Measurements from ENCODE around the gene GABPA. TPM values are rescaled to one million over a fixed set of nuclear protein-coding genes. Genes with fewer than 3 reads are reported as not detected.

GABPA gene
- total and polyA plus RNA-seq, 5 donors, result 9.8 to 22.3 (median 20.0) TPM

GRCh38 chr21:25737421-25737820, 2.6 kb downstream of the GABPA start:
- no peak for DNase-seq
- no peak for ATAC-seq
- Histone ChIP-seq H3K9me3 (ENCODE audit: control insufficient read depth, low read length) (no peaks in the 10 kb centered on the region), H3K27me3 (ENCODE audit: control insufficient read depth, insufficient read depth) (no peaks in the 10 kb centered on the region), H3K27ac (ENCODE audit: low read length) (no peak overlapping the region), H3K4me3 (ENCODE audit: low read length) (no peak overlapping the region), H3K4me1 (ENCODE audit: control insufficient read depth, insufficient read depth, low read length) (no peaks in the 10 kb centered on the region)
- intact Hi-C loops (cut with DNase I), result loop anchor here in 1 of 4 donors (10.0 kb wide), 1 partner anchor 133 kb away; the partner anchor contains the start of gene MRPL39
- 61% methylated on average over 1 of the region's 1 CpG for WGBS

DNA sequence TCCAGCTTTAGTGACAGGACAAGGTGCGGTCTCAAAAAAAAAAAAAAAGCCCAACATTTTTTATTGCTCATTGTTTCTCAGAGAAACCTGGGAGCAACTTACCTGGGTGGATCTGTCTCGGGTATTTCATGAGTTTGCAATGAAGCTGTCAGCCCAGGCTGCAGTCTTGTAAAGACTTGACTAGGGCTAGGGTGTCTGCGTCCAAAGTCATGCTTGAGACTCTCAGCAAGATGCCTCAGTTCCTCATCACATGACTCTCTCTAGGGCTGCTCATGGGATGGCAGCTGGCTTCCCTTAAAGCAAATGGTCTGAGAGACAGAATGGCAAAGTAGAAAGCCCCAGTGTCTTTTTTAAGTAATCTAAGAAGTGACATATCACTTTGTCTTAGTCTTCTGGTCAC, 8.1 kb downstream of the GABPA start:
- no peaks in the 10 kb centered on the region for H3K4me1 ChIP-seq (ENCODE audit: control insufficient read depth, insufficient read depth, low read length)
- ATAC-seq, result no peak
- no peak for DNase-seq
- 98% methylated on average over 3 of the region's 3 CpGs for WGBS
- no peak overlapping the region for H3K4me3 ChIP-seq (ENCODE audit: low read length)
- H3K27me3 ChIP-seq (ENCODE audit: control insufficient read depth, insufficient read depth), result no peaks in the 10 kb centered on the region
- no peaks in the 10 kb centered on the region for H3K9me3 ChIP-seq (ENCODE audit: control insufficient read depth, low read length)
- intact Hi-C loops (cut with DNase I), result no loop called here
- H3K27ac ChIP-seq (ENCODE audit: low read length), result no peak overlapping the region

DNA sequence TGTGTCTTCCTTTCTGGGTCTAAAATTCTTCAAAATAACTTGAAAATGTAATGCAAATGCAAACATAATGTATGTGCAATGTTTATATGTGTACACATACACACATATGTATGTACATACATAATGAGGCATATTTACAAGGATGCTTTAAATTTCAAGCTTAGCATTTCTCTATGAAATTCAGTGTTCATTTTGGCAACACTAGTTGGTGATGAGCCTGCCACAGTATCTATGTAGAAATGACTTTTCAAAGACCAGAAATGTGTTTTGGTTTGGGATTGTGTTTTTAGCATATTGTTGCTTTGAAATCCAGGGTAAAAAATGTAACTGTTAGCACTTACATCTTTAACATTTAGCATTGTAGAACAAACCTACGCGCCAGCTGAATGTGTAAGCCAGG, 10.1 kb downstream of the GABPA start:
- WGBS, result 98% methylated on average over 2 of the region's 2 CpGs
- Histone ChIP-seq H3K27me3 (ENCODE audit: control insufficient read depth, insufficient read depth) (no peaks in the 10 kb centered on the region), H3K4me1 (ENCODE audit: control insufficient read depth, insufficient read depth, low read length) (no peaks in the 10 kb centered on the region), H3K9me3 (ENCODE audit: control insufficient read depth, low read length) (no peaks in the 10 kb centered on the region), H3K4me3 (ENCODE audit: low read length) (no peak overlapping the region), H3K27ac (ENCODE audit: low read length) (no peak overlapping the region)
- ATAC-seq, result no peak
- DNase-seq, result no peak
- intact Hi-C loops (cut with DNase I), result no loop called here

DNA sequence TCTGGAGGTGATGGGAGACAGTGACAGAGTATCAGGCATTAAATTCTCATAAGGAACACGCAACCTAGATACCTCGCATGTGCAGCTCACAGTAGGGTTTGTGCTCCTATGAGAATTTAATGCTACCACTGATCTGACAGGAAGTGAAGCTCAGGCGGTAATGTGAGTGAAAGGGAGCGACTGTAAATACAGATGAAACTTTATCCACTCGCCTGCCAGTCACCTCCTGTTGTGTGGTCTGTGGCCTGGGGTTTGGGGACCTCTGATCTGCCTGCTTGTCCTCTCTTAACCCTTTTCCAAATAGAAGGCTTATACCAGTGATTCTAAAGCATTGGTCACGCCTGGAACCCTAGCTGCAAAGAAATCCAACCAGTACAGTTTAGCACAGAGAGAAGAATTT, 15.3 kb downstream of the GABPA start:
- DNase-seq (no peak), ATAC-seq (no peak)
- intact Hi-C loops (cut with DNase I), result no loop called here
- Histone ChIP-seq H3K4me1 (ENCODE audit: control insufficient read depth, insufficient read depth, low read length) (no peaks in the 10 kb centered on the region), H3K9me3 (ENCODE audit: control insufficient read depth, low read length) (no peaks in the 10 kb centered on the region), H3K4me3 (ENCODE audit: low read length) (no peak overlapping the region), H3K27me3 (ENCODE audit: control insufficient read depth, insufficient read depth) (no peaks in the 10 kb centered on the region), H3K27ac (ENCODE audit: low read length) (no peak overlapping the region)
- whole genome bisulfite sequencing, result 88% methylated on average over 6 of the region's 6 CpGs

DNA sequence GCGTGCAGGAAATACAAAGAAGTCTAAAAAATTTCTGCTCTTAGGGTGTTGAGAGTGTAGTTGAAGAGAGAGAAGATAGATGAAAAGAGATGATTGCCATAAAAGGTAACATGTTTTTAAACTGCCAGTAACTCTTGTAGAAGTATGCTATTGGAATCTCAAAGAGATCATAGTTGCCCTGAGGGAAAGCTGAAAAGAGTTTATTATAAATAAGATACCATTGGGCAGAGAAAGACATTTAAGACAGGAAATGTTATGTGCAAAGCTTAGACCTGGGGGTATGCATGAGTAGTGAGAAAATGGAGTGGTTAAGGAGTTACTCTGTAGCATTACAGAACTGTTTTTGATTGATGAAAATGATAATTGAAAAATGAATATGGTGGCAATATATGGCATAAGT, 17.6 kb downstream of the GABPA start:
- Histone ChIP-seq H3K4me3 (ENCODE audit: low read length) (no peak overlapping the region), H3K9me3 (ENCODE audit: control insufficient read depth, low read length) (no peaks in the 10 kb centered on the region), H3K27me3 (ENCODE audit: control insufficient read depth, insufficient read depth) (no peaks in the 10 kb centered on the region), H3K4me1 (ENCODE audit: control insufficient read depth, insufficient read depth, low read length) (no peaks in the 10 kb centered on the region), H3K27ac (ENCODE audit: low read length) (no peak overlapping the region)
- DNase-seq (no peak), ATAC-seq (no peak)
- intact Hi-C loops (cut with DNase I), result no loop called here
- 97% methylated on average over 1 of the region's 1 CpG for WGBS

GRCh38 chr21:25756190-25756932, 21.6 kb downstream of the GABPA start:
- H3K27me3 ChIP-seq (ENCODE audit: control insufficient read depth, insufficient read depth), result no peaks in the 10 kb centered on the region
- H3K9me3 ChIP-seq (ENCODE audit: control insufficient read depth, low read length), result no peaks in the 10 kb centered on the region
- 64% methylated on average over 6 of the region's 6 CpGs for WGBS
- H3K4me1 ChIP-seq (ENCODE audit: control insufficient read depth, insufficient read depth, low read length), result no peaks in the 10 kb centered on the region
- DNase-seq (no peak), ATAC-seq (peak in 1 of 2 donors; percentile 68)
- intact Hi-C loops (cut with DNase I), result no loop called here
- peak overlapping the region; percentile 26 for H3K4me3 ChIP-seq (ENCODE audit: low read length)
- peak overlapping the region; percentile 11 for H3K27ac ChIP-seq (ENCODE audit: low read length)

GRCh38 chr21:25757531-25757930, 22.8 kb downstream of the GABPA start:
- intact Hi-C loops (cut with DNase I), result no loop called here
- Histone ChIP-seq H3K27ac (ENCODE audit: low read length) (no peak overlapping the region), H3K9me3 (ENCODE audit: control insufficient read depth, low read length) (no peaks in the 10 kb centered on the region), H3K27me3 (ENCODE audit: control insufficient read depth, insufficient read depth) (no peaks in the 10 kb centered on the region), H3K4me1 (ENCODE audit: control insufficient read depth, insufficient read depth, low read length) (no peaks in the 10 kb centered on the region), H3K4me3 (ENCODE audit: low read length) (no peak overlapping the region)
- ATAC-seq, result no peak
- DNase-seq, result no peak

DNA sequence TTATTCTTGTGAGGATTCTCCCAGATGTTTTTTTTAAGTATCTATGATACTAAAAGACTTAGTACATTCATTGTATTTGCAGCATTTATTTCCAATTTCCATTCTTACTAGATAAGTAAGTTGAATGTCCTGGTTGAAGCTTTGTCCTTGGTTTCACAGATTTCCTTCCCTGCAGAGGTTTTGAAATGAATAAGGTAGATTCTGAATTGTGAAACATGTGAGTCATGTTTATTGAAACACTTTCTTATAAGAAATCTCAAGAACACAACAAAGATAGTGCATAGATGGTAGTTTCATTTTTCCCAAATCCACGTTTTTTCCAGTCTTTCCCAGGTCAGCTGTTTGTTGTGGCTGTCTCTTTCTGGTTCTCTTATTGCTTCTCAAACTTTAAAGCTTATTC, 24.8 kb downstream of the GABPA start:
- no peaks in the 10 kb centered on the region for H3K4me1 ChIP-seq (ENCODE audit: control insufficient read depth, insufficient read depth, low read length)
- H3K4me3 ChIP-seq (ENCODE audit: low read length), result no peak overlapping the region
- no peaks in the 10 kb centered on the region for H3K27me3 ChIP-seq (ENCODE audit: control insufficient read depth, insufficient read depth)
- 73% methylated on average over 1 of the region's 1 CpG for whole genome bisulfite sequencing
- ATAC-seq (no peak), DNase-seq (no peak)
- H3K27ac ChIP-seq (ENCODE audit: low read length), result no peak overlapping the region
- no peaks in the 10 kb centered on the region for H3K9me3 ChIP-seq (ENCODE audit: control insufficient read depth, low read length)
- intact Hi-C loops (cut with DNase I), result no loop called here

DNA sequence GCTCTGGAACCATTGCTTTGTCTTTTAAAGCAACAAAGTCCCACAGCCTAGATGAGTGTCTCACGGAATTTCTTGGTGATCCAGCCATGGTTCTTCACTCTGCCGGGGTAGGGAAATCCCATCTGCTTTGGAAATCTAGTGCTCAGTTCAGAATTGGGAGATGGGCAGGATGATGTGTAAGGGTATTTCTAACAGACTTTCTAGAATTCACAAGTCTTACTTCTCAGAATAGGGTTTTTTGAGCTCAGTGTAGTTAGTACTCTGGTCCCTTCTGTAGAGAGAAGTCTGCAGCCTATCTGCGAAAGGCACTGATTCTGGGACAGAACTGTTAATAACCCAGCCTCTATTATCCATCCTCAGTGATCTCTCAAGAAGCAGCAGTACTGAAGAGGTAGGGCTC, 25.3 kb downstream of the GABPA start:
- DNase-seq, result no peak

DNA sequence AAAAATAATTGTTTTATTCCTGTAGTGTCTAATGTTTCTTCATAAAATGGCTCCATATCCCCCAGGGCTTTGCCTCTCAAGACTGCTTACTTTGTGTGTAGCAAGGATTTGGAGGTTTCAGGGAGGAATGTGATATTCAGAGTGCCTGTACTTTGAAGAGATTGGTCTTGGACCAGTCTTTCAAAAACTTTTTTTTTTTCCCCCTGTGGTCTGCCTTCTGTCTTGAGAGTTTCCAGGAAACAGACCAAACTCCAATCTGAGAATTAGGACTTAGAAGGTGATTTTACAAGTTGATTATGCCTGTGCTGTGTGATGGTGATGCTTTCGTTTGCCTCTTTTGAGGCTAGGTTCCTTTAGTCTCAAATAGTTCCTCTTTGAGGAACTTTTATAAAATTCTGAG, 25.9 kb downstream of the GABPA start:
- H3K4me1 ChIP-seq (ENCODE audit: control insufficient read depth, insufficient read depth, low read length), result no peaks in the 10 kb centered on the region
- 99% methylated on average over 1 of the region's 1 CpG for WGBS
- intact Hi-C loops (cut with DNase I), result no loop called here
- no peak overlapping the region for H3K4me3 ChIP-seq (ENCODE audit: low read length)
- no peak overlapping the region for H3K27ac ChIP-seq (ENCODE audit: low read length)
- ATAC-seq (no peak), DNase-seq (no peak)
- no peaks in the 10 kb centered on the region for H3K9me3 ChIP-seq (ENCODE audit: control insufficient read depth, low read length)
- H3K27me3 ChIP-seq (ENCODE audit: control insufficient read depth, insufficient read depth), result no peaks in the 10 kb centered on the region

More for the DNA sequence above, 25.3 kb downstream of the GABPA start:
- Histone ChIP-seq H3K27me3 (ENCODE audit: control insufficient read depth, insufficient read depth) (no peaks in the 10 kb centered on the region), H3K27ac (ENCODE audit: low read length) (no peak overlapping the region), H3K4me1 (ENCODE audit: control insufficient read depth, insufficient read depth, low read length) (no peaks in the 10 kb centered on the region), H3K9me3 (ENCODE audit: control insufficient read depth, low read length) (no peaks in the 10 kb centered on the region), H3K4me3 (ENCODE audit: low read length) (no peak overlapping the region)
- WGBS, result 98% methylated on average over 3 of the region's 3 CpGs
- ATAC-seq, result no peak
- intact Hi-C loops (cut with DNase I), result no loop called here

DNA sequence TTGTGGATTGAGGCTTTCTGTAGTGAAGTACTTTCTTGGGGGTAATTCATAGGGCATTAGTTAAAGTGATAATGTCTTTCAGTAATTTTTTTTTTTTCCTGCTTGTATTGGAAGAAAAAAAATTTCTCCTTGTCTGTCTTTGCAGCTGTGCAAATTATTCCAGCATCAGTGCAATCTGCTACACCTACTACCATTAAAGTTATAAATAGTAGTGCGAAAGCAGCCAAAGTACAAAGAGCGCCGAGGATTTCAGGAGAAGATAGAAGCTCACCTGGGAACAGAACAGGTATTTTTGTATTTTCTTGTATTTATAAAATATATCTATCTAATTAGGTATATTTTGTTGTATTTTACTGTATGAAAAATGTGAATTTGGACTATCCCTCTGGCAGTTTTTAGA, 29.3 kb downstream of the GABPA start:
- 98% methylated on average over 3 of the region's 3 CpGs for WGBS

GRCh38 chr21:25767921-25768320, 33.1 kb downstream of the GABPA start:
- Histone ChIP-seq H3K27ac (ENCODE audit: low read length) (no peak overlapping the region), H3K27me3 (ENCODE audit: control insufficient read depth, insufficient read depth) (no peaks in the 10 kb centered on the region), H3K4me1 (ENCODE audit: control insufficient read depth, insufficient read depth, low read length) (no peaks in the 10 kb centered on the region), H3K4me3 (ENCODE audit: low read length) (no peak overlapping the region), H3K9me3 (ENCODE audit: control insufficient read depth, low read length) (no peaks in the 10 kb centered on the region)
- intact Hi-C loops (cut with DNase I), result no loop called here
- WGBS, result 81% methylated on average over 3 of the region's 3 CpGs
- no peak for ATAC-seq
- no peak for DNase-seq

More for the DNA sequence above, 29.3 kb downstream of the GABPA start:
- DNase-seq (no peak), ATAC-seq (no peak)
- Histone ChIP-seq H3K9me3 (ENCODE audit: control insufficient read depth, low read length) (no peaks in the 10 kb centered on the region), H3K27me3 (ENCODE audit: control insufficient read depth, insufficient read depth) (no peaks in the 10 kb centered on the region), H3K27ac (ENCODE audit: low read length) (no peak overlapping the region), H3K4me3 (ENCODE audit: low read length) (no peak overlapping the region), H3K4me1 (ENCODE audit: control insufficient read depth, insufficient read depth, low read length) (no peaks in the 10 kb centered on the region)
- intact Hi-C loops (cut with DNase I), result no loop called here

All from right cardiac atrium (tissue), 5 donors.